Gastrocnemius medialis (tissue), 4 donors: ENCODE data around the gene RHBDL1. TPM values are rescaled to one million over a fixed set of nuclear protein-coding genes. Genes with fewer than 3 reads are reported as not detected.
A peak's percentile ranks its signal among the peaks of the same experiment; 100 is the strongest.

ENCODE experiments used
- ATAC-seq, 2 donors: fragments of 150-250 bp; one replicate each; pipeline ENCODE4 v1.9.1; 2016
- DNase-seq, 2 donors: peaks; one replicate each; pipeline ENCODE4 v3.0.0-alpha.2; 2019
- H3K27ac ChIP-seq, 4 donors: fragments of 200-600 bp; sonication (generic); 1 replicate in 1 of 4; 2 replicates in 3 of 4; pipeline ENCODE4 v1.5.1; 2016 to 2018; ENCODE audit warnings: mild to moderate bottlenecking in 2 of 4, moderate library complexity in 1 of 4
- H3K27me3 ChIP-seq, 3 donors: fragments of 200-600 bp; sonication (generic) in 2 of 3; 1 replicate in 1 of 3; 2 replicates in 2 of 3; pipeline versions ENCODE4 v1.5.1 to v1.6.0; 2016 to 2019; ENCODE audit warnings: mild to moderate bottlenecking in 1 of 3, moderate library complexity in 1 of 3
- H3K36me3 ChIP-seq, 2 donors: fragments of 200-600 bp; sonication (generic) in 1 of 2; one replicate each; pipeline ENCODE4 v1.5.1; 2017 to 2018
- H3K4me1 ChIP-seq, 2 donors: fragments of 200-600 bp; sonication (generic) in 1 of 2; one replicate each; pipeline ENCODE4 v1.5.1; 2016 to 2017; ENCODE audit warnings: mild to moderate bottlenecking in 2 of 2
- H3K4me3 ChIP-seq, 4 donors: fragments of 200-600 bp; sonication (generic) in 3 of 4; 1 replicate in 1 of 4; 2 replicates in 3 of 4; pipeline ENCODE4 v1.5.1; 2016 to 2019; ENCODE audit warnings: mild to moderate bottlenecking in 2 of 4
- H3K9me3 ChIP-seq, 3 donors: fragments of 200-600 bp; sonication (generic) in 2 of 3; 1 replicate in 1 of 3; 2 replicates in 2 of 3; pipeline ENCODE4 v1.5.1; 2016 to 2019
- CTCF ChIP-seq, 5 experiments: fragments of 450-650 bp in 3 of 5; fragments of 200-600 bp in 2 of 5; sonication (generic) in 2 of 5; IDR thresholded peaks in 4 of 5; conservative IDR thresholded peaks in 1 of 5; 1 replicate in 4 of 5; 2 replicates in 1 of 5; pipeline ENCODE4 v1.5.1; 2016 to 2019; ENCODE audit warnings: antibody characterized with exemption in 5 of 5, mild to moderate bottlenecking in 3 of 5, moderate library complexity in 3 of 5
- POLR2A ChIP-seq, 2 donors: fragments of 450-650 bp; IDR thresholded peaks; one replicate each; pipeline ENCODE4 v1.6.1; 2017; ENCODE audit warnings: antibody characterized with exemption in 2 of 2, mild to moderate bottlenecking in 2 of 2, moderate library complexity in 2 of 2
- in situ Hi-C, 4 donors: fragments of 200-750 bp; cut with MboI; loops; one replicate each; pipeline versions ENCODE4 v1.15.0 to v1.8.0; 2017; ENCODE audit warnings: low sequenced_read_pairs in 4 of 4
- intact Hi-C: fragments of 100-400 bp; cut with DNase I; formaldehyde crosslinking; loops from one replicate; pipeline ENCODE4 v1.15.1; 2023; ENCODE audit warnings: low total_unique reads
- total RNA-seq, 4 donors: library from RNA; depleted of rRNA; stranded (reverse); fragments of >200 nt; gene quantifications; one replicate each; pipeline versions ENCODE4 v1.1.0 to v1.2.3, GENCODE V29; 2016

Gene RHBDL1
- total RNA-seq, 4 donors from 2014 or later, result 0.31 TPM; not detected in 3

- intact Hi-C loops (loop anchor here (1.0 to 10.0 kb wide), 2 partner anchors 11 to 414 kb away; partner anchors contain the start of gene FAM234A), in situ Hi-C loops (no loop called here)
- Histone ChIP-seq H3K4me1 (peaks cover 35 to 55% of the 10 kb centered on the region in 2 donors), H3K36me3 (no peaks in the 10 kb centered on the region), H3K27me3 (no peaks in the 10 kb centered on the region), H3K9me3 (no peaks in the 10 kb centered on the region), H3K27ac (peak within 1 kb of the TSS; percentile 87 to 97 (median 96)), H3K4me3 (peak within 1 kb of the TSS; percentile 61 to 78 (median 65))
- peak; percentile 85 for ATAC-seq
- DNase-seq, result peak; percentile 84 to 88
- TF ChIP-seq CTCF (IDR thresholded peaks at IDR 0.05 in 4 of 5, conservative IDR thresholded peaks at IDR 0.05 in 1 of 5) (no peak), POLR2A (IDR thresholded peaks at IDR 0.05) (peak; percentile 60 to 70)
Observed at GRCh38 chr16:648781-649589, 26.5 kb upstream of the RHBDL1 start, which contains the start of gene WDR90. WDR90 (plus strand) TSS chr16:649365; CDS start chr16:649417, 52 bp downstream.

- Histone ChIP-seq H3K9me3 (no peaks in the 10 kb centered on the region), H3K4me1 (peaks cover 35 to 49% of the 10 kb centered on the region in 2 donors), H3K27ac (peak overlapping the region in 3 of 4 donors; percentile 87 to 97 (median 95)), H3K36me3 (no peaks in the 10 kb centered on the region), H3K4me3 (peak overlapping the region; percentile 61 to 78 (median 65)), H3K27me3 (no peaks in the 10 kb centered on the region)
- in situ Hi-C loops, result no loop called here
- intact Hi-C loops, result loop anchor here (1.0 to 10.0 kb wide), 2 partner anchors 11 to 415 kb away; partner anchors contain the start of gene FAM234A
- DNase-seq (no peak), ATAC-seq (no peak)
- TF ChIP-seq CTCF (IDR thresholded peaks at IDR 0.05 in 4 of 5, conservative IDR thresholded peaks at IDR 0.05 in 1 of 5), result no peak
- TF ChIP-seq POLR2A (IDR thresholded peaks at IDR 0.05), result no peak
Observed at GRCh38 chr16:649631-650030, 25.8 kb upstream of the RHBDL1 start.

- ATAC-seq, result no peak
- H3K9me3 ChIP-seq, result no peaks in the 10 kb centered on the region
- intact Hi-C loops, result no loop called here
- no peaks in the 10 kb centered on the region for H3K27me3 ChIP-seq
- H3K36me3 ChIP-seq, result no peaks in the 10 kb centered on the region
- in situ Hi-C loops, result no loop called here
- H3K4me1 ChIP-seq, result peaks cover 20 to 27% of the 10 kb centered on the region in 2 donors
- H3K27ac ChIP-seq, result no peak overlapping the region
- no peak for TF ChIP-seq CTCF (IDR thresholded peaks at IDR 0.05 in 4 of 5, conservative IDR thresholded peaks at IDR 0.05 in 1 of 5)
- TF ChIP-seq POLR2A (IDR thresholded peaks at IDR 0.05), result no peak
- no peak overlapping the region for H3K4me3 ChIP-seq
- DNase-seq, result no peak
Observed at GRCh38 chr16:651844-652243, 23.6 kb upstream of the RHBDL1 start.

GRCh38 chr16:652454-653305, 22.8 kb upstream of the RHBDL1 start:
- no peak for ATAC-seq
- TF ChIP-seq POLR2A (IDR thresholded peaks at IDR 0.05) (no peak), CTCF (IDR thresholded peaks at IDR 0.05 in 4 of 5, conservative IDR thresholded peaks at IDR 0.05 in 1 of 5) (no peak)
- Histone ChIP-seq H3K4me1 (peaks cover 13 to 19% of the 10 kb centered on the region in 2 donors), H3K27ac (no peak overlapping the region), H3K4me3 (no peak overlapping the region), H3K36me3 (no peaks in the 10 kb centered on the region), H3K27me3 (no peaks in the 10 kb centered on the region), H3K9me3 (no peaks in the 10 kb centered on the region)
- in situ Hi-C loops, result no loop called here
- DNase-seq, result no peak
- intact Hi-C loops, result no loop called here
